Measurements from ENCODE around the gene FAM186B.
A peak's percentile ranks its signal among the peaks of the same experiment; 100 is the strongest.

FAM186B gene

DNA sequence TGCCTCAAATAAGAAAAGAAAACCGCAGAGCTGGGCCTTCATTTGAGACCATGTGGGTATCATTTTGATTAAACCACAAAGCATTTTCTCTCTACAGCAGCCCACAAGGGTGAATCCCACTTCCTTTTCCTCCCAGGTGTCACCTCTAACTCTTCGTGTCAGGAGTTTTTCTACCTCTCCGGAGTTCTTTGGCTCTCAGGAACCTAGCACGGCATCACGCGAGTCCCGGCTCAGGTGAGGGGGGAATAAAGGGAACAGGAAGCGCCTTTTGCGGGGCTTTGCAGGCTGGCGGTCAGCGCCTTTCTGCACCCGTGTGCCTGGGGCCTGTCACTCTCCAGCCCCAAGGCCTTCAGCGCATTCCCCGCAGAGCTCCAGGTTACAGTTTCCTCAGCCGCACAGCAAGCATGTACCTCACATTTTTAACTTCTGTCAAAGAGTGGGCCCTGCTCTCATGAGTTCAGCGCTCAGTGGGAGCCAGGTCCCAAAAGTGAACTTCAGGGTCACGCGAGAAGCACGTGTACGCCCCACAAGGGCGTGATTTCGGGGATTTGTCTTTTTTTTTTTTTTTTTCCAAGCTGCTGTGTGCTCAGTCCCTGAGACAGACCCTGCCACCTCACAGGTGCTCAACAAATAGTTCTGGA, 17.2 kb upstream of the FAM186B start:
- DNase-seq (ENCODE audit: low read depth, low spot score): no peak

DNA sequence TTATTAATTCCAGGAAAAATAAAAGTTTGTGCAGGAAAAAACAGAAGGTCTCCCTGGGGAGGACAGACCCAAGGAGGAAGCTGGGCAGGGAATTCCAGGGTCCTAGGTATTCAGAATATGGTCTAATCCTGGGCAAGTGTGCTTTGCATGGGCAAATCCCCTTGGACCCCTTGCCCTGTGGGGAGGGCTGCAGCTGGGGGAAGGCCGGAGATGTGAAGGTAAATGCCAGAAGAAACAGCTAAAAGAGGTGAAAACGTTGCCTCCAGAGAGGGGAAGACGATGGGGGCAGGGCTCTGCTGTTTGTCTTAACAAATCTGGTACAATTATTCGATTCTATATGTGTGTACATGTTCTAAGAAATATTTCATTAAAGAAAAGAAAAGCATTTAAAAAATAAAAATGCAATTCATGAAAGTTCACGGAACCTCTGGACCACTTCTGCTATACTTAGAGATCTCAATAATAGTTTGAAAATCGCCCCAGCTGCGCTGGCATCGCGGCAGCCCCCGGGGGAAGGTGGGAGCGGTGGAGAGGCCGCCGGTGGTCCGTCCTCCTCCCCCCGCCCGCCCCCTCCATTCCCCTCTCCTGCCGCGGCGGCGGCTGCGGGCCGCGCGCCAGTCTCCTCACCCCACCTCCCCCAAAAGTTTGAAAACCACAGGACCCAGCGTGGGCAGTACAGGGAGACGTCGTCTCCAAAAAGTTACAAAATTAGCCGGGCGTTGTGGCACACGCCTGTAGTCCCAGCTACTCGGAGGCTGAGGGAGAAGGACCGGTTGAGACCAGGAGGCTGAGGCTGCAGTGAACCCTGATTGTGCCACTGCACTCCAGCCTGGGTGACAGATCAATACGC, 16.4 kb upstream of the FAM186B start:
- no peak for TF ChIP-seq CTCF (IDR thresholded peaks at IDR 0.05; ENCODE audit: low read depth, low read length)
- in situ Hi-C loops (cut with HindIII; ENCODE audit: low sequenced_read_pairs): no loop called here
- DNase-seq (ENCODE audit: low read depth, low spot score): no peak
- H3K4me3 ChIP-seq (ENCODE audit: low read depth, low read length): peak overlapping the region; percentile 63

More for the DNA sequence above, 17.2 kb upstream of the FAM186B start:
- in situ Hi-C loops (cut with HindIII; ENCODE audit: low sequenced_read_pairs): no loop called here
- H3K4me3 ChIP-seq (ENCODE audit: low read depth, low read length): peak overlapping the region; percentile 63
- TF ChIP-seq CTCF (IDR thresholded peaks at IDR 0.05; ENCODE audit: low read depth, low read length): no peak

- no peak overlapping the region for H3K4me3 ChIP-seq (ENCODE audit: low read depth, low read length)
Measured at GRCh38 chr12:49619286-49619685, 13.8 kb upstream of the FAM186B start.

GRCh38 chr12:49618576-49618975, 13.1 kb upstream of the FAM186B start:
- no peak overlapping the region for H3K4me3 ChIP-seq (ENCODE audit: low read depth, low read length)
- no peak for DNase-seq (ENCODE audit: low read depth, low spot score)
- in situ Hi-C loops (cut with HindIII; ENCODE audit: low sequenced_read_pairs): no loop called here
- TF ChIP-seq CTCF (IDR thresholded peaks at IDR 0.05; ENCODE audit: low read depth, low read length): no peak

More at GRCh38 chr12:49619286-49619685, 13.8 kb upstream of the FAM186B start:
- DNase-seq (ENCODE audit: low read depth, low spot score): no peak
- in situ Hi-C loops (cut with HindIII; ENCODE audit: low sequenced_read_pairs): no loop called here
- no peak for TF ChIP-seq CTCF (IDR thresholded peaks at IDR 0.05; ENCODE audit: low read depth, low read length)

DNA sequence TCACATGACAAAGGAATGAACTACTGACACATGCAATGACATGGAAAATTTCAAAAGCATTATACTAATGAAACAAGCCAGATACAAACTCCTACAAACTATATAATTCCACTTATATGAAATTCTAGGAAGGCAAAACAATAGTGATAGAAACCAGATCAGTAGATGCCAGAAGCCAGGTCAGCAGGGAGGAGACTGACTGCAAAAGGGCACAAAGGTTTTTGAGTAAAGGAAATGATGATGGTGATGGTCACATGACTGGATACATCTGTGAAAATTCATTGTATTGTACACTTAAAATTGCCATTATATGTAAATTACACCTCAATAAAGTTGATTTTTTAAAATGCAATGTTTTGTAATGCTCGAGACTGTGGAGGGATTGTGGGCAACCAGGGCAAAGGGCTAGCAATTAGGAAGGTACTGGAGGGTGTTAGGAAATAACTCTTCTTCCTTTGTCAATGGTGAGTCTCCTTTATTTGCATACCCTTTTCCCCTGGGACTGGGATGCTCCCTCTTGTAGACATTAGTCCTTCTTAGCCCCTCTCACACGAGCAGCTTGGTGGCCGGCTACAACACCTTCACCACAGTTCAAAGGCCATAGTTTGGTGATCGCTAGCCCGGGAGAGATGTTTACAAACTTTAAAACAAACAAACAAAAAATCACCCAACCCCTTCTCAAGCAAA, 11.2 kb upstream of the FAM186B start:
- no peak for DNase-seq (ENCODE audit: low read depth, low spot score)
- in situ Hi-C loops (cut with HindIII; ENCODE audit: low sequenced_read_pairs): no loop called here
- H3K4me3 ChIP-seq (ENCODE audit: low read depth, low read length): no peak overlapping the region
- no peak for TF ChIP-seq CTCF (IDR thresholded peaks at IDR 0.05; ENCODE audit: low read depth, low read length)

GRCh38 chr12:49615725-49616124, 10.3 kb upstream of the FAM186B start:
- H3K4me3 ChIP-seq (ENCODE audit: low read depth, low read length): no peak overlapping the region
- in situ Hi-C loops (cut with HindIII; ENCODE audit: low sequenced_read_pairs): no loop called here
- DNase-seq (ENCODE audit: low read depth, low spot score): no peak
- no peak for TF ChIP-seq CTCF (IDR thresholded peaks at IDR 0.05; ENCODE audit: low read depth, low read length)
